SH-SY5Y (cell line): ENCODE results near the gene AK4.

Source experiments
- GATA2 ChIP-seq: IDR thresholded peaks from 2 replicates; pipeline ENCODE4 v1.6.1; 2011; ENCODE audit warnings: mild to moderate bottlenecking, low read depth, low read length
- GATA3 ChIP-seq: IDR thresholded peaks from 2 replicates; pipeline ENCODE4 v1.6.1; 2011; ENCODE audit warnings: low read depth, mild to moderate bottlenecking, low read length, moderate library complexity

Gene AK4

GRCh38 chr1:65235867-65236805, 88.1 kb downstream of the AK4 start:
- TF ChIP-seq GATA2 = no peak
- TF ChIP-seq GATA3 = no peak

DNA sequence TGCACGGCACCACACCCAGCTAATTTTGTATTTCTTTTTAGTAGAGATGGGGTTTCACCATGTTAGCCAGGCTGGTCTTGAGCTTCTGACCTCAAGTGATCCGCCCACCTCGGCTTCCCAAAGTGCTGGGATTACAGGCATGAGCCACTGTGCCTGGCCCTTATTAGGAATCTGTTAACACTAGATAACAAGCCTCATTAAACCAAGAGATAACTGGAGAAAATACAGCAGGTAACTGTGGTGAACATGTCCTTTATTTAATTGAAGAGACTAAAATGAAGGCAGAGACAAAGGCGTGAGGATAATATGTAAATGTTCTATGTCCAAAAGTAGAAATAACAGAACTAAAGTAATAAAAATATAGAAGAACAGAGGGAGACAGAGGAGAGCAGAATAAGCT, 89.5 kb downstream of the AK4 start:
- TF ChIP-seq GATA2 = no peak
- no peak for TF ChIP-seq GATA3

- TF ChIP-seq GATA3 = no peak
- no peak for TF ChIP-seq GATA2
Observed at GRCh38 chr1:65238010-65238409, 90.0 kb downstream of the AK4 start.

DNA sequence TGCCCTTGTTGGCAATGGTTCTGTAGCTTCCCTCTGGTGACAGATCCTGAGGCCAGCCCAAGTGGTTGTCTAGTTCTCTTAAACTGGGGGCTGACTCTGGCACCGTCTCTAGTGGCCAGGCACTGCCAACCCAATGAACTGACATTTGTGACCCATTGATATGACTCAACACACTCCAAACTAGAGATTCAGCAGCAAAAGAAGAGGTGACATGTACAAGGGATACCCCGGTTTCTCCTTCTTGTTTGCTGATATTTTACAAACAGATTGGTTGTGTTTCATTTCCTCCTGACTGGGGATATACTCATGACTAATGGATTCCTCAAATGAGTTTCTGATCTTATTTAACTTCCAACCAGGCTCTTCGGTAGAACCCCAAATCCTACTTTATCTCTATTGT, 95.5 kb downstream of the AK4 start:
- TF ChIP-seq GATA3 (no peak), GATA2 (no peak)

- no peak for TF ChIP-seq GATA2
- no peak for TF ChIP-seq GATA3
Observed at GRCh38 chr1:65245295-65245694, 97.3 kb downstream of the AK4 start.

DNA sequence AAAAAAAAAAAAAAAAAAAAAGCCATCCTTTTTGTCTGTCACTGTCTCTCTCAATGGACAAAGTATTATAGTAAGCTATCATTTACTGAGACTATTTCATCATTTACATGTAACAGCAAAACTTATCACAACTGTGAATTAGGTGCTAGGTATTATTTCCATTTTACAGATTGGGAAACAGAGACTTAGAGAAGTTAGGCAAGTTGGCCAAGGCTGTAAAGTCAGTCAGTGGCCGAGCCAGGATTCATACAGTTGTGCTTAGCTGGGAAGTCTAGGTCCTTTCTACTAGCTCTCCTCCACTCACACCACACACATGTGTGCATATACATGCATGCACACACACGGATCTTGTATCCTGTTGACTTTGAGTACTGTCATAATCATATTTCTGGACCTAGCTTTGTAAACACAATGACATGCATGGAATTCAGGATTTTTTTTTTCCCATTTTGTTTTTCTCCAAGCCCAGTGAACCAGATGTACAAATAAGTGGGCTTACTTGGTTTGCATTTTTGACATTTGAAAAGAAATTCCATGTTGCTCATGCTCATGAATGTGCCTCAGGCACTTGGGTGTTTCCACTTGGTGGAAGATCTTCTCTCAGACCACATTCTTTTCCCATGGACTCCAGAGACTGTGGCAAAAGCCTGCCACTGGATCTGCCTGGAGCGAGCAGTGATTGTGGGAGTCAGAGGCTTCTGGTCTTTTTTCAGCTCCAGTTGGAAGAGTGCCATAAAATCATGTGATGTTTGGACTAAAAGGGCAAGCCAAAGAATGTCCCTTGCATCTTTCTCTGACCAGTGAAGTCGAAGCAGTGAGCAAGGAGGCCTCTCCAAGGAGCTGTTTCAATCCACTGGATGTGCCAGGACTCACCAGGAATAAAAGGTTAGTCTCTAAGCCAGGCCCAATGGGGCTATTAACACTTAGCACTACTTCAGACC, 99.7 kb downstream of the AK4 start:
- TF ChIP-seq GATA2 = no peak
- TF ChIP-seq GATA3 = no peak

- TF ChIP-seq GATA3 (no peak), GATA2 (no peak)
Observed at GRCh38 chr1:65250826-65251225, 102.8 kb downstream of the AK4 start.

- no peak for TF ChIP-seq GATA3
- no peak for TF ChIP-seq GATA2
Observed at GRCh38 chr1:65253800-65254319, 105.9 kb downstream of the AK4 start.

GRCh38 chr1:65254320-65255034, 106.5 kb downstream of the AK4 start:
- no peak for TF ChIP-seq GATA2
- no peak for TF ChIP-seq GATA3

- TF ChIP-seq GATA3 = no peak
- peak; percentile 61 for TF ChIP-seq GATA2
Observed at GRCh38 chr1:65255035-65255655, 107.1 kb downstream of the AK4 start.

- TF ChIP-seq GATA2 = no peak
- no peak for TF ChIP-seq GATA3
Observed at GRCh38 chr1:65255656-65256050, 107.7 kb downstream of the AK4 start.

- TF ChIP-seq GATA3 = no peak
- no peak for TF ChIP-seq GATA2
Observed at GRCh38 chr1:65256860-65257708, 109.1 kb downstream of the AK4 start.

GRCh38 chr1:65258106-65258505, 110.1 kb downstream of the AK4 start:
- TF ChIP-seq GATA2 = no peak
- TF ChIP-seq GATA3 = no peak
